IgD-negative memory B cell (primary cell): Measurements from ENCODE around the gene FAM131C. TPM values are rescaled to one million over a fixed set of nuclear protein-coding genes. Genes with fewer than 3 reads are reported as not detected.
"Not testable (repeated sequence)": the region's sequence is repeated elsewhere in the genome, so short reads cannot be mapped to it uniquely, and the experiment has no call there.

Experiments
- H3K27ac Mint-ChIP-seq, 3 donors: one replicate each; pipeline ENCODE4 v1.8.0; 2020 to 2022; ENCODE audit warnings: mild to moderate bottlenecking in 3 of 3, mixed read lengths in 3 of 3, moderate library complexity in 1 of 3
- H3K27me3 Mint-ChIP-seq: one replicate; pipeline ENCODE4 v1.8.0; 2021; ENCODE audit warnings: mixed read lengths
- H3K36me3 Mint-ChIP-seq: one replicate; pipeline ENCODE4 v1.8.0; 2020; ENCODE audit warnings: mild to moderate bottlenecking, mixed read lengths
- H3K4me1 Mint-ChIP-seq, 3 donors: one replicate each; pipeline ENCODE4 v1.8.0; 2020 to 2022; ENCODE audit warnings: mixed read lengths in 3 of 3, mild to moderate bottlenecking in 1 of 3
- H3K4me3 Mint-ChIP-seq, 4 donors: one replicate each; pipeline ENCODE4 v1.8.0; 2020 to 2022; ENCODE audit warnings: mild to moderate bottlenecking in 4 of 4, mixed read lengths in 4 of 4, moderate library complexity in 3 of 4
- H3K9me3 Mint-ChIP-seq, 3 donors: one replicate each; pipeline ENCODE4 v1.8.0; 2020 to 2021; ENCODE audit warnings: mixed read lengths in 3 of 3, mild to moderate bottlenecking in 1 of 3
- polyA plus RNA-seq: library from polyadenylated mRNA; unstranded; fragments of 300-500 nt; fragmentation: Illumina TruSeq; gene quantifications from one replicate; pipeline ENCODE4 v1.2.3, GENCODE V29; 2021

The FAM131C gene
- polyA plus RNA-seq, 1 donor from 2014 or later: not detected

GRCh38 chr1:16112596-16113555 lies 39.4 kb upstream of the FAM131C start:
- H3K27me3 Mint-ChIP-seq: peaks cover 25% of the 10 kb centered on the region
- H3K27ac Mint-ChIP-seq: no peak overlapping the region

GRCh38 chr1:16111771-16112595 lies 38.5 kb upstream of the FAM131C start:
- H3K9me3 Mint-ChIP-seq: peaks cover 0 to 17% (median 16%) of the 10 kb centered on the region in 3 donors
- peaks cover 2% of the 10 kb centered on the region for H3K36me3 Mint-ChIP-seq
- no peak overlapping the region for H3K4me3 Mint-ChIP-seq
- H3K4me1 Mint-ChIP-seq: no peaks in the 10 kb centered on the region
- peak overlapping the region in 1 of 3 donors; percentile 1 for H3K27ac Mint-ChIP-seq
- peaks cover 29% of the 10 kb centered on the region for H3K27me3 Mint-ChIP-seq

More at GRCh38 chr1:16112596-16113555, 39.4 kb upstream of the FAM131C start:
- Mint-ChIP-seq H3K9me3 (peaks cover 0 to 10% (median 9%) of the 10 kb centered on the region in 3 donors), H3K36me3 (peaks cover 2% of the 10 kb centered on the region), H3K4me1 (no peaks in the 10 kb centered on the region), H3K4me3 (no peak overlapping the region)

GRCh38 chr1:16110884-16111283 lies 37.4 kb upstream of the FAM131C start:
- no peak overlapping the region for H3K27ac Mint-ChIP-seq
- peaks cover 2% of the 10 kb centered on the region for H3K36me3 Mint-ChIP-seq
- no peaks in the 10 kb centered on the region for H3K4me1 Mint-ChIP-seq
- no peak overlapping the region for H3K4me3 Mint-ChIP-seq
- peaks cover 0 to 22% (median 16%) of the 10 kb centered on the region in 3 donors for H3K9me3 Mint-ChIP-seq
- H3K27me3 Mint-ChIP-seq: peaks cover 30% of the 10 kb centered on the region

- peaks cover 32% of the 10 kb centered on the region for H3K27me3 Mint-ChIP-seq
- no peak overlapping the region for H3K4me3 Mint-ChIP-seq
- no peaks in the 10 kb centered on the region for H3K4me1 Mint-ChIP-seq
- no peak overlapping the region for H3K27ac Mint-ChIP-seq
- peaks cover 0 to 22% (median 16%) of the 10 kb centered on the region in 3 donors for H3K9me3 Mint-ChIP-seq
- peaks cover 2% of the 10 kb centered on the region for H3K36me3 Mint-ChIP-seq
Measured at GRCh38 chr1:16110456-16110855, 37.0 kb upstream of the FAM131C start.

GRCh38 chr1:16109571-16109970 lies 36.1 kb upstream of the FAM131C start:
- peaks cover 2% of the 10 kb centered on the region for H3K36me3 Mint-ChIP-seq
- peaks cover 33% of the 10 kb centered on the region for H3K27me3 Mint-ChIP-seq
- no peaks in the 10 kb centered on the region for H3K4me1 Mint-ChIP-seq
- no peak overlapping the region for H3K4me3 Mint-ChIP-seq
- no peak overlapping the region for H3K27ac Mint-ChIP-seq
- peaks cover 0 to 22% (median 16%) of the 10 kb centered on the region in 3 donors for H3K9me3 Mint-ChIP-seq

GRCh38 chr1:16107039-16107438 lies 33.6 kb upstream of the FAM131C start:
- peaks cover 3 to 34% (median 21%) of the 10 kb centered on the region in 3 donors for H3K9me3 Mint-ChIP-seq
- not testable (repeated sequence) for H3K27ac Mint-ChIP-seq, H3K4me3 Mint-ChIP-seq, H3K4me1 Mint-ChIP-seq, H3K36me3 Mint-ChIP-seq
- H3K27me3 Mint-ChIP-seq: peaks cover 33% of the 10 kb centered on the region

GRCh38 chr1:16101623-16102022 lies 28.2 kb upstream of the FAM131C start:
- Mint-ChIP-seq H3K9me3 (peaks cover 3 to 15% (median 8%) of the 10 kb centered on the region in 3 donors), H3K4me3 (no peak overlapping the region), H3K4me1 (no peaks in the 10 kb centered on the region), H3K36me3 (peaks cover 3% of the 10 kb centered on the region), H3K27ac (no peak overlapping the region), H3K27me3 (peaks cover 14% of the 10 kb centered on the region)

GRCh38 chr1:16099412-16099811 lies 26.0 kb upstream of the FAM131C start:
- Mint-ChIP-seq H3K4me3 (no peak overlapping the region), H3K36me3 (peaks cover 3% of the 10 kb centered on the region), H3K27me3 (peaks cover 15% of the 10 kb centered on the region), H3K9me3 (peaks cover 3 to 12% (median 10%) of the 10 kb centered on the region in 3 donors), H3K4me1 (peaks cover 0 to 1% (median 0%) of the 10 kb centered on the region in 3 donors), H3K27ac (no peak overlapping the region)

GRCh38 chr1:16095447-16095846 lies 22.0 kb upstream of the FAM131C start:
- peaks cover 0 to 2% (median 1%) of the 10 kb centered on the region in 3 donors for H3K4me1 Mint-ChIP-seq
- peaks cover 12% of the 10 kb centered on the region for H3K27me3 Mint-ChIP-seq
- peaks cover 2% of the 10 kb centered on the region for H3K36me3 Mint-ChIP-seq
- H3K27ac Mint-ChIP-seq: no peak overlapping the region
- H3K9me3 Mint-ChIP-seq: peaks cover 0 to 5% (median 0%) of the 10 kb centered on the region in 3 donors
- no peak overlapping the region for H3K4me3 Mint-ChIP-seq

- Mint-ChIP-seq H3K36me3 (peaks cover 2% of the 10 kb centered on the region), H3K27ac (no peak overlapping the region), H3K9me3 (peaks cover 0 to 2% (median 0%) of the 10 kb centered on the region in 3 donors), H3K27me3 (peaks cover 12% of the 10 kb centered on the region), H3K4me1 (peaks cover 0 to 2% (median 1%) of the 10 kb centered on the region in 3 donors), H3K4me3 (no peak overlapping the region)
Measured at GRCh38 chr1:16094453-16095158, 21.2 kb upstream of the FAM131C start.

- Mint-ChIP-seq H3K27ac (no peak overlapping the region), H3K4me3 (no peak overlapping the region), H3K9me3 (peaks cover 0 to 2% (median 0%) of the 10 kb centered on the region in 3 donors), H3K27me3 (peaks cover 12% of the 10 kb centered on the region), H3K36me3 (peaks cover 2% of the 10 kb centered on the region), H3K4me1 (peaks cover 0 to 6% (median 2%) of the 10 kb centered on the region in 3 donors)
Measured at GRCh38 chr1:16093611-16094010, 20.2 kb upstream of the FAM131C start.

- Mint-ChIP-seq H3K36me3 (peaks cover 2% of the 10 kb centered on the region), H3K27ac (no peak overlapping the region), H3K4me3 (no peak overlapping the region), H3K27me3 (peaks cover 12% of the 10 kb centered on the region), H3K4me1 (peaks cover 0 to 6% (median 2%) of the 10 kb centered on the region in 3 donors), H3K9me3 (peaks cover 0 to 2% (median 0%) of the 10 kb centered on the region in 3 donors)
Measured at GRCh38 chr1:16092923-16093511, 19.6 kb upstream of the FAM131C start.

- H3K4me1 Mint-ChIP-seq: peaks cover 0 to 6% (median 2%) of the 10 kb centered on the region in 3 donors
- no peak overlapping the region for H3K27ac Mint-ChIP-seq
- peaks cover 2% of the 10 kb centered on the region for H3K36me3 Mint-ChIP-seq
- H3K27me3 Mint-ChIP-seq: peaks cover 12% of the 10 kb centered on the region
- H3K9me3 Mint-ChIP-seq: peaks cover 0 to 2% (median 0%) of the 10 kb centered on the region in 3 donors
- no peak overlapping the region for H3K4me3 Mint-ChIP-seq
Measured at GRCh38 chr1:16092097-16092922, 18.9 kb upstream of the FAM131C start.
